Astrocyte (in vitro differentiated cells and primary cell): Measurements from ENCODE around the gene DYRK4. TPM values are rescaled to one million over a fixed set of nuclear protein-coding genes. Genes with fewer than 3 reads are reported as not detected.
A peak's percentile ranks its signal among the peaks of the same experiment; 100 is the strongest.

Experiments used
- DNase-seq: peaks from one replicate; pipeline ENCODE4 v3.0.0-alpha.2; 2010; ENCODE audit warnings: low read depth
- FAIRE-seq: peaks from 2 replicates; lab custom pipeline; 2011; peaks lifted over from hg19 to GRCh38; lab: Jason Lieb, UNC
- H2AFZ ChIP-seq: 2 replicates; pipeline ENCODE4 v1.6.0; 2012; ENCODE audit warnings: low read depth, low read length, inconsistent platforms
- H3K27ac ChIP-seq: 2 replicates; pipeline ENCODE4 v1.5.1; 2011; ENCODE audit warnings: low read depth, low read length, inconsistent platforms
- H3K27me3 ChIP-seq: 2 replicates; pipeline ENCODE4 v1.6.0; 2011; ENCODE audit warnings: low read length, inconsistent platforms; ENCODE audit not compliant: insufficient read depth
- H3K36me3 ChIP-seq: 2 replicates; pipeline ENCODE4 v1.5.1; 2011; ENCODE audit warnings: low read length, inconsistent platforms; ENCODE audit not compliant: insufficient read depth
- H3K4me1 ChIP-seq: 2 replicates; pipeline ENCODE4 v1.5.1; 2011; ENCODE audit warnings: low read length, inconsistent platforms; ENCODE audit not compliant: insufficient read depth
- H3K4me2 ChIP-seq: 2 replicates; pipeline ENCODE4 v1.6.0; 2012; ENCODE audit warnings: low read length, inconsistent platforms
- H3K4me3 ChIP-seq: 2 replicates; pipeline ENCODE4 v1.5.1; 2011; ENCODE audit warnings: low read depth, mild to moderate bottlenecking, low read length, inconsistent platforms; ENCODE audit not compliant: insufficient read depth
- H3K79me2 ChIP-seq: 2 replicates; pipeline ENCODE4 v1.6.0; 2012; ENCODE audit warnings: mild to moderate bottlenecking, low read length, inconsistent platforms; ENCODE audit not compliant: insufficient read depth
- H3K9ac ChIP-seq: 2 replicates; pipeline ENCODE4 v1.6.0; 2012; ENCODE audit warnings: mild to moderate bottlenecking, low read length, inconsistent platforms
- H3K9me3 ChIP-seq: 2 replicates; pipeline ENCODE4 v1.5.1; 2012; ENCODE audit warnings: low read depth, mild to moderate bottlenecking, low read length, inconsistent platforms; ENCODE audit not compliant: insufficient read depth
- H4K20me1 ChIP-seq: 2 replicates; pipeline ENCODE4 v1.6.0; 2012; ENCODE audit warnings: low read length, inconsistent platforms; ENCODE audit not compliant: insufficient read depth
- H3K27ac Mint-ChIP-seq: one replicate; pipeline ENCODE4 v1.8.0; 2021; ENCODE audit warnings: mild to moderate bottlenecking, mixed read lengths; ENCODE audit not compliant: unreplicated experiment
- H3K27me3 Mint-ChIP-seq: one replicate; pipeline ENCODE4 v1.8.0; 2021; ENCODE audit warnings: low read depth, mixed read lengths; ENCODE audit not compliant: unreplicated experiment
- H3K36me3 Mint-ChIP-seq: one replicate; pipeline ENCODE4 v1.8.0; 2021; ENCODE audit warnings: low read depth, mixed read lengths; ENCODE audit not compliant: unreplicated experiment
- H3K4me1 Mint-ChIP-seq: one replicate; pipeline ENCODE4 v1.8.0; 2021; ENCODE audit warnings: low read depth, mixed read lengths; ENCODE audit not compliant: unreplicated experiment
- H3K4me3 Mint-ChIP-seq: one replicate; pipeline ENCODE4 v1.8.0; 2021; ENCODE audit warnings: mild to moderate bottlenecking, moderate library complexity, mixed read lengths; ENCODE audit not compliant: unreplicated experiment
- H3K9me3 Mint-ChIP-seq: one replicate; pipeline ENCODE4 v1.8.0; 2021; ENCODE audit warnings: mild to moderate bottlenecking, mixed read lengths; ENCODE audit not compliant: unreplicated experiment
- EZH2 ChIP-seq: IDR thresholded peaks from 2 replicates; pipeline ENCODE4 v1.6.1; 2012; ENCODE audit warnings: mild to moderate bottlenecking, low read length, inconsistent platforms; ENCODE audit not compliant: insufficient read depth
- total RNA-seq: library from RNA; stranded (reverse); gene quantifications from 2 replicates; pipeline ENCODE4 v1.2.1, GENCODE V29; 2021
- TF ChIP-seq, protein P1 (sequence below): IDR thresholded peaks from 2 replicates; pipeline ENCODE4 v1.5.1; 2011; ENCODE audit warnings: low read depth, mild to moderate bottlenecking, inconsistent platforms, low read length, moderate library complexity; ENCODE audit not compliant: insufficient read depth

Gene DYRK4
- total RNA-seq, 1 donor from 2014 or later = 33.9 TPM

DNA sequence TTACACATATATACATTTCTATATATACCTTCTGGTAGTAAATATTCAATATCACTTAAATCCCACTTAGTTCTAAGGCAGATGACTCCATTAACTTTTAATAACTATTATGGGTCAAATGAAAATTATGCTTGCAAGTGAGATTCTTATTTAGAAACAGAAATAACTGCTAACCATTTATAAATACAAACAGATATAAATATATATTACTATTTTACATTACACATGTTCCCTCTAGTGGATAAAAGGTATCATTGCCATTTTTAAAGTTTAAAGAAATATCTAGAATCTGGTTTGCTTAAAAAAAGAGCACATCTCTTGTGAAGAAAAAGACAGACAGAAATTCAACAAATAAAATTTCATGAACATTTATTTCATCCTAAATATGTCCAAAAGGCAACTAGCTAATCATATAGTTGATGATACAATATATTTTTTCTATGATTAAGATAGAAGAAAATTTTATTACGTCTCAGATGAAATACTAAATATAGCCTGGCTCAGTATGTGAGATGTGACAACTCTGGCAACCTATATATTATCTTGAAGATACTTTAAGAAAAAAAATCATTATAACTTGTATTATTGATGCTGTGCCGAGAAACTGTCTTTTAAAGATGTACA, 35.0 kb upstream of the DYRK4 start:
- no peak for TF ChIP-seq EZH2
- TF ChIP-seq, protein P1, sequence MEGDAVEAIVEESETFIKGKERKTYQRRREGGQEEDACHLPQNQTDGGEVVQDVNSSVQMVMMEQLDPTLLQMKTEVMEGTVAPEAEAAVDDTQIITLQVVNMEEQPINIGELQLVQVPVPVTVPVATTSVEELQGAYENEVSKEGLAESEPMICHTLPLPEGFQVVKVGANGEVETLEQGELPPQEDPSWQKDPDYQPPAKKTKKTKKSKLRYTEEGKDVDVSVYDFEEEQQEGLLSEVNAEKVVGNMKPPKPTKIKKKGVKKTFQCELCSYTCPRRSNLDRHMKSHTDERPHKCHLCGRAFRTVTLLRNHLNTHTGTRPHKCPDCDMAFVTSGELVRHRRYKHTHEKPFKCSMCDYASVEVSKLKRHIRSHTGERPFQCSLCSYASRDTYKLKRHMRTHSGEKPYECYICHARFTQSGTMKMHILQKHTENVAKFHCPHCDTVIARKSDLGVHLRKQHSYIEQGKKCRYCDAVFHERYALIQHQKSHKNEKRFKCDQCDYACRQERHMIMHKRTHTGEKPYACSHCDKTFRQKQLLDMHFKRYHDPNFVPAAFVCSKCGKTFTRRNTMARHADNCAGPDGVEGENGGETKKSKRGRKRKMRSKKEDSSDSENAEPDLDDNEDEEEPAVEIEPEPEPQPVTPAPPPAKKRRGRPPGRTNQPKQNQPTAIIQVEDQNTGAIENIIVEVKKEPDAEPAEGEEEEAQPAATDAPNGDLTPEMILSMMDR = peak; percentile 35
- FAIRE-seq = no peak
- H3K27ac Mint-ChIP-seq = no peak overlapping the region
- Histone ChIP-seq H3K4me2 (no peak overlapping the region), H3K27me3 (no peaks in the 10 kb centered on the region), H3K4me3 (no peak overlapping the region), H3K4me1 (no peaks in the 10 kb centered on the region), H4K20me1 (no peaks in the 10 kb centered on the region), H3K27ac (no peak overlapping the region), H3K9me3 (no peaks in the 10 kb centered on the region), H3K79me2 (no peaks in the 10 kb centered on the region), H3K36me3 (peaks cover 15% of the 10 kb centered on the region), H2AFZ (no peak overlapping the region), H3K9ac (no peak overlapping the region)
- no peaks in the 10 kb centered on the region for H3K9me3 Mint-ChIP-seq
- no peaks in the 10 kb centered on the region for H3K4me1 Mint-ChIP-seq
- DNase-seq = peak; percentile 1
- H3K36me3 Mint-ChIP-seq = peaks cover 3% of the 10 kb centered on the region
- H3K4me3 Mint-ChIP-seq = no peak overlapping the region
- H3K27me3 Mint-ChIP-seq = no peaks in the 10 kb centered on the region

- Histone ChIP-seq H3K4me2 (no peak overlapping the region), H3K9ac (no peak overlapping the region), H2AFZ (no peak overlapping the region), H3K79me2 (no peaks in the 10 kb centered on the region), H3K4me1 (no peaks in the 10 kb centered on the region), H3K4me3 (no peak overlapping the region), H3K27me3 (no peaks in the 10 kb centered on the region), H3K36me3 (peaks cover 23% of the 10 kb centered on the region), H4K20me1 (no peaks in the 10 kb centered on the region), H3K9me3 (no peaks in the 10 kb centered on the region), H3K27ac (no peak overlapping the region)
- TF ChIP-seq, protein P1 = no peak
- TF ChIP-seq EZH2 = no peak
- Mint-ChIP-seq H3K27ac (no peak overlapping the region), H3K9me3 (no peaks in the 10 kb centered on the region), H3K4me1 (no peaks in the 10 kb centered on the region), H3K4me3 (no peak overlapping the region), H3K36me3 (no peaks in the 10 kb centered on the region), H3K27me3 (no peaks in the 10 kb centered on the region)
- DNase-seq (no peak), FAIRE-seq (no peak)
These were observed 31.8 kb upstream of the DYRK4 start for GRCh38 chr12:4530160-4530559.

- no peak overlapping the region for H3K9ac ChIP-seq
- H3K4me2 ChIP-seq = no peak overlapping the region
- H4K20me1 ChIP-seq = no peaks in the 10 kb centered on the region
- Mint-ChIP-seq H3K4me1 (no peaks in the 10 kb centered on the region), H3K9me3 (no peaks in the 10 kb centered on the region), H3K27ac (no peak overlapping the region), H3K27me3 (no peaks in the 10 kb centered on the region), H3K36me3 (no peaks in the 10 kb centered on the region), H3K4me3 (no peak overlapping the region)
- peaks cover 4% of the 10 kb centered on the region for H3K79me2 ChIP-seq
- no peaks in the 10 kb centered on the region for H3K9me3 ChIP-seq
- no peaks in the 10 kb centered on the region for H3K27me3 ChIP-seq
- DNase-seq = no peak
- FAIRE-seq = no peak
- H3K4me1 ChIP-seq = no peaks in the 10 kb centered on the region
- H2AFZ ChIP-seq = no peak overlapping the region
- peaks cover 23% of the 10 kb centered on the region for H3K36me3 ChIP-seq
- no peak overlapping the region for H3K27ac ChIP-seq
- TF ChIP-seq, protein P1 = no peak
- TF ChIP-seq EZH2 = no peak
- H3K4me3 ChIP-seq = no peak overlapping the region
These were observed 30.9 kb upstream of the DYRK4 start for GRCh38 chr12:4530982-4531586.
